ENCODE data around the gene CTTN. TPM values are rescaled to one million over a fixed set of nuclear protein-coding genes. Genes with fewer than 3 reads are reported as not detected.

CTTN gene
- total and polyA plus RNA-seq, 12 donors, result 68.5 to 173 (median 146) TPM

- no peak overlapping the region for H3K27ac ChIP-seq
- TF ChIP-seq CTCF (IDR thresholded peaks at IDR 0.05), result no peak
- DNase-seq (no peak), ATAC-seq (no peak)
- peaks cover 0 to 5% (median 0%) of the 10 kb centered on the region in 9 donors for H3K4me1 ChIP-seq
- intact Hi-C loops (cut with DNase I), result no loop called here
- H3K36me3 ChIP-seq, result peaks cover 0 to 98% (median 44%) of the 10 kb centered on the region in 9 donors
- H3K9me3 ChIP-seq, result no peaks in the 10 kb centered on the region
- no peak overlapping the region for H3K4me3 ChIP-seq
- WGBS, 2 donors, result 49 to 65% methylated on average over 1 of the region's 1 CpG
- H3K27me3 ChIP-seq, result no peaks in the 10 kb centered on the region
Measured at GRCh38 chr11:70352100-70352499, 46.2 kb upstream of the CTTN start.

DNA sequence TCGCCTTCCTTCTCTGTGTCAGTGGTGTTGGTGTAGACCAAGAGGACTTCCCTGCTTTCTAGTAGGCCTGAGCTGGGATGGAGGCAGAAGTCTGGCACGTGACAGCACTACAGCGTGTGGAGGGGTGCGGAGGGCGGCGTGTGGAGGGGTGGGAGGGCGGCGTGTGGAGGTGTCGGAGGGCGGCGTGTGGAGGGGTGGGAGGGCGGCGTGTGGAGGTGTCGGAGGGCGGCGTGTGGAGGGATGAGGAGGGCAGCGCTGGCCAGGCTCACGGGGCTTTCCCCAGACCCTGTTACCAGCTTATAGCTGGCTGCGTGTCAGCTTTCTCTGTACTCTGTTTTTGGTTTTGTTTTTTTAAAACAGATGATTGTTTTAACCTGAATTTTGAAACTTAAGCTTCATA, 45.7 kb upstream of the CTTN start:
- Histone ChIP-seq H3K27me3 (no peaks in the 10 kb centered on the region), H3K4me3 (no peak overlapping the region), H3K27ac (no peak overlapping the region), H3K9me3 (no peaks in the 10 kb centered on the region), H3K36me3 (peaks cover 0 to 97% (median 44%) of the 10 kb centered on the region in 9 donors), H3K4me1 (peaks cover 0 to 5% (median 0%) of the 10 kb centered on the region in 9 donors)
- ATAC-seq, result peak in 1 of 8 donors; percentile 12
- intact Hi-C loops (cut with DNase I), result no loop called here
- DNase-seq, result no peak
- WGBS, 2 donors, result 83 to 95% methylated on average over 19 of the region's 19 CpGs
- TF ChIP-seq CTCF (IDR thresholded peaks at IDR 0.05), result no peak

DNA sequence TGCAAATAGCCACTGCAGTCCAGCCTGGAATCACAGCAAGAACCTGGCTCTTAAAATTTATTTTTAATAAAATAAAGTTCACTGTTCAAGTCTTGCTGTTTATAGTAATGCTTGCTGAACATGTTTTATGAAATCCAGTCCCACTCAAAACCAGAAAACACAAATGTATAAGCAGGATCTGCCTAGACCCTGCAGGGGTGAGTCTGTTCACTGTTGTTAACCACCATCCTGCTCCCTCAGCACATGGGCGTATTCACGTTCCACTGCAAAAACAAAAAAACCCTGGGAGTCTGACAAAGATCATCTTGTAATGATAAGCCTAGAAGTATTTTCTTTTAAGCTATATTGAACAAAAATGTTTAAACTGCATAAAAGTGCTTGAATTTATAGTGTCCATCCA, 45.0 kb upstream of the CTTN start:
- Histone ChIP-seq H3K36me3 (peaks cover 0 to 96% (median 39%) of the 10 kb centered on the region in 9 donors), H3K27ac (no peak overlapping the region), H3K27me3 (no peaks in the 10 kb centered on the region), H3K4me1 (peaks cover 0 to 5% (median 0%) of the 10 kb centered on the region in 9 donors), H3K4me3 (no peak overlapping the region), H3K9me3 (no peaks in the 10 kb centered on the region)
- TF ChIP-seq CTCF (IDR thresholded peaks at IDR 0.05), result no peak
- ATAC-seq (no peak), DNase-seq (no peak)
- 91 to 95% methylated on average over 2 of the region's 2 CpGs for WGBS, 2 donors
- intact Hi-C loops (cut with DNase I), result no loop called here

- Histone ChIP-seq H3K27ac (no peak overlapping the region), H3K4me1 (peaks cover 0 to 5% (median 0%) of the 10 kb centered on the region in 9 donors), H3K9me3 (no peaks in the 10 kb centered on the region), H3K36me3 (peaks cover 0 to 96% (median 32%) of the 10 kb centered on the region in 9 donors), H3K27me3 (no peaks in the 10 kb centered on the region), H3K4me3 (no peak overlapping the region)
- 92 to 95% methylated on average over 19 of the region's 19 CpGs for WGBS, 2 donors
- peak in 2 of 8 donors; percentile 16 to 31 for ATAC-seq
- no peak for DNase-seq
- TF ChIP-seq CTCF (IDR thresholded peaks at IDR 0.05), result no peak
- intact Hi-C loops (cut with DNase I), result no loop called here
Measured at GRCh38 chr11:70353900-70354568, 44.3 kb upstream of the CTTN start.
